Lower leg skin (tissue), 3 donors: Measurements from ENCODE around the gene MEX3D.

ENCODE experiments used
- POLR2A ChIP-seq, 2 donors: fragments of 450-650 bp; IDR thresholded peaks; one replicate each; pipeline ENCODE4 v1.6.1; 2016 to 2017; ENCODE audit warnings: antibody characterized with exemption in 2 of 2, mild to moderate bottlenecking in 1 of 2, moderate library complexity in 1 of 2
- TF ChIP-seq, protein P1 (sequence below), 3 donors: fragments of 450-650 bp; IDR thresholded peaks; one replicate each; pipeline ENCODE4 v1.5.1; 2016; ENCODE audit warnings: antibody characterized with exemption in 3 of 3, mild to moderate bottlenecking in 3 of 3, moderate library complexity in 2 of 3

DNA sequence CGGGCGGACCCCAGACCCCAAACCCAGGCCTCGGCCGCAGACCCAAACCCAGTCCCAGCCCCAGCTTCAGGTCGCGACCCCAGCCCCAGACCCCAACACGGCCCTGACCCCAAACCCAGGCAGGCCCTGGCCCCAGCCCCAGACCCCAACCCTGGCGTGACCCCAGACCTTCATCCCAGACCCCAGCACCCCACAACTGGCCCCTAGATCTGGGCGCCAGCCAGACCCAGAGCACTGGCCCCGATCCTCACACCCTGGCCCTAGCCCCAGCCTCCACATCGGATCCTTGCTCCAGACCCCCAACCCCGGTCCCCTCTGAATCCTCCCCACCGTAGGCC, 17.1 kb upstream of the MEX3D start:
- TF ChIP-seq, protein P1, sequence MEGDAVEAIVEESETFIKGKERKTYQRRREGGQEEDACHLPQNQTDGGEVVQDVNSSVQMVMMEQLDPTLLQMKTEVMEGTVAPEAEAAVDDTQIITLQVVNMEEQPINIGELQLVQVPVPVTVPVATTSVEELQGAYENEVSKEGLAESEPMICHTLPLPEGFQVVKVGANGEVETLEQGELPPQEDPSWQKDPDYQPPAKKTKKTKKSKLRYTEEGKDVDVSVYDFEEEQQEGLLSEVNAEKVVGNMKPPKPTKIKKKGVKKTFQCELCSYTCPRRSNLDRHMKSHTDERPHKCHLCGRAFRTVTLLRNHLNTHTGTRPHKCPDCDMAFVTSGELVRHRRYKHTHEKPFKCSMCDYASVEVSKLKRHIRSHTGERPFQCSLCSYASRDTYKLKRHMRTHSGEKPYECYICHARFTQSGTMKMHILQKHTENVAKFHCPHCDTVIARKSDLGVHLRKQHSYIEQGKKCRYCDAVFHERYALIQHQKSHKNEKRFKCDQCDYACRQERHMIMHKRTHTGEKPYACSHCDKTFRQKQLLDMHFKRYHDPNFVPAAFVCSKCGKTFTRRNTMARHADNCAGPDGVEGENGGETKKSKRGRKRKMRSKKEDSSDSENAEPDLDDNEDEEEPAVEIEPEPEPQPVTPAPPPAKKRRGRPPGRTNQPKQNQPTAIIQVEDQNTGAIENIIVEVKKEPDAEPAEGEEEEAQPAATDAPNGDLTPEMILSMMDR (IDR thresholded peaks at IDR 0.05), result no peak
- no peak for TF ChIP-seq POLR2A (IDR thresholded peaks at IDR 0.05)
